CD4-positive, alpha-beta T cell treated with Interleukin-17A for 1 hour (primary cell): Measurements from ENCODE around the gene RIN3.

Experiments
- DNase-seq: peaks from one replicate; pipeline ENCODE4 v3.0.0-alpha.2; 2020

RIN3 gene

GRCh38 chr14:92511453-92512238 lies 1.9 kb upstream of the RIN3 start:
- no peak for DNase-seq

GRCh38 chr14:92512807-92513203 lies 776 bp upstream of the RIN3 start:
- no peak for DNase-seq

- DNase-seq: no peak
These were observed 624 bp downstream of the RIN3 start for GRCh38 chr14:92513966-92514843.

GRCh38 chr14:92514844-92515514 lies 1.4 kb downstream of the RIN3 start:
- no peak for DNase-seq

GRCh38 chr14:92515546-92516343 lies 2.2 kb downstream of the RIN3 start:
- no peak for DNase-seq

- DNase-seq: no peak
These were observed 2.9 kb downstream of the RIN3 start for GRCh38 chr14:92516344-92516965.

- DNase-seq: no peak
These were observed 3.5 kb downstream of the RIN3 start for GRCh38 chr14:92516966-92517506.

GRCh38 chr14:92517761-92518160 lies 4.2 kb downstream of the RIN3 start:
- no peak for DNase-seq

GRCh38 chr14:92519246-92520101 lies 5.9 kb downstream of the RIN3 start:
- DNase-seq: no peak

- DNase-seq: no peak
These were observed 6.8 kb downstream of the RIN3 start for GRCh38 chr14:92520102-92521057.

GRCh38 chr14:92521058-92521415 lies 7.5 kb downstream of the RIN3 start:
- DNase-seq: no peak

GRCh38 chr14:92523752-92524151 lies 10.2 kb downstream of the RIN3 start:
- DNase-seq: no peak

- no peak for DNase-seq
These were observed 11.1 kb downstream of the RIN3 start for GRCh38 chr14:92524602-92525185.

GRCh38 chr14:92525322-92526095 lies 11.9 kb downstream of the RIN3 start:
- DNase-seq: no peak

- DNase-seq: no peak
These were observed 14.1 kb downstream of the RIN3 start for GRCh38 chr14:92527721-92528120.

- DNase-seq: no peak
These were observed 15.0 kb downstream of the RIN3 start for GRCh38 chr14:92528486-92529100.

- no peak for DNase-seq
These were observed 16.3 kb downstream of the RIN3 start for GRCh38 chr14:92529903-92530302.
